ENCODE measurements around the gene P4HB. TPM values are rescaled to one million over a fixed set of nuclear protein-coding genes. Genes with fewer than 3 reads are reported as not detected.

Gene P4HB
- total RNA-seq, 1 experiment from 2014 or later = 759 TPM

- TF ChIP-seq CTCF (IDR thresholded peaks at IDR 0.05) (no peak), SIN3A (IDR thresholded peaks at IDR 0.05; ENCODE audit: borderline replicate concordance, insufficient read depth, low read depth, low read length) (no peak), REST (IDR thresholded peaks at IDR 0.05; ENCODE audit: insufficient read depth in 1 of 2, low read depth in 2 of 2, low read length in 1 of 2) (no peak), POLR2AphosphoS5 (IDR thresholded peaks at IDR 0.05; ENCODE audit: low read depth, low read length) (no peak), TCF7L2 (IDR thresholded peaks at IDR 0.05; ENCODE audit: low read depth, low read length) (no peak)
- peaks cover 5% of the 10 kb centered on the region for H3K36me3 ChIP-seq (ENCODE audit: control insufficient read depth, insufficient read depth, low read length)
- H3K9me3 ChIP-seq (ENCODE audit: control insufficient read depth, insufficient read depth, low read depth, low read length) = no peaks in the 10 kb centered on the region
- ChIA-PET POLR2A (interaction anchor here (0.6 kb wide), 1 partner anchor 257 kb away, joined by 10 read pairs; no protein-coding TSS in a partner anchor), CTCF (no interaction called here)
- H3K27me3 ChIP-seq (ENCODE audit: control insufficient read depth, insufficient read depth, low read length) = no peaks in the 10 kb centered on the region
- no peaks in the 10 kb centered on the region for H3K4me1 ChIP-seq (ENCODE audit: control insufficient read depth, insufficient read depth, low read length)
- no peak for ATAC-seq
- DNase-seq (ENCODE audit: low read depth, low spot score) = no peak
- in situ Hi-C loops (cut with HindIII; ENCODE audit: low pct_unique_long_range_greater_than_20kb, low sequenced_read_pairs) = no loop called here
- no peak overlapping the region for H3K27ac ChIP-seq (ENCODE audit: low read length)
- no peak overlapping the region for H3K4me3 ChIP-seq (ENCODE audit: low read depth in 2 of 2, low read length in 2 of 2)
- BruUV-seq (replicated peaks) = no TSS peak
- intact Hi-C loops (cut with micrococcal nuclease; ENCODE audit: unreplicated experiment) = no loop called here
These were observed 14.2 kb downstream of the P4HB start for GRCh38 chr17:81845881-81846742.

- ChIA-PET CTCF (no interaction called here), POLR2A (no interaction called here)
- no peaks in the 10 kb centered on the region for H3K9me3 ChIP-seq (ENCODE audit: control insufficient read depth, insufficient read depth, low read depth, low read length)
- no peaks in the 10 kb centered on the region for H3K4me1 ChIP-seq (ENCODE audit: control insufficient read depth, insufficient read depth, low read length)
- no peak for ATAC-seq
- H3K4me3 ChIP-seq (ENCODE audit: low read depth in 2 of 2, low read length in 2 of 2) = no peak overlapping the region
- BruUV-seq (replicated peaks) = no TSS peak
- intact Hi-C loops (cut with micrococcal nuclease; ENCODE audit: unreplicated experiment) = no loop called here
- peaks cover 5% of the 10 kb centered on the region for H3K36me3 ChIP-seq (ENCODE audit: control insufficient read depth, insufficient read depth, low read length)
- in situ Hi-C loops (cut with HindIII; ENCODE audit: low pct_unique_long_range_greater_than_20kb, low sequenced_read_pairs) = no loop called here
- TF ChIP-seq POLR2AphosphoS5 (IDR thresholded peaks at IDR 0.05; ENCODE audit: low read depth, low read length) (no peak), SIN3A (IDR thresholded peaks at IDR 0.05; ENCODE audit: borderline replicate concordance, insufficient read depth, low read depth, low read length) (no peak), REST (IDR thresholded peaks at IDR 0.05; ENCODE audit: insufficient read depth in 1 of 2, low read depth in 2 of 2, low read length in 1 of 2) (no peak), CTCF (IDR thresholded peaks at IDR 0.05) (no peak), TCF7L2 (IDR thresholded peaks at IDR 0.05; ENCODE audit: low read depth, low read length) (no peak)
- no peak overlapping the region for H3K27ac ChIP-seq (ENCODE audit: low read length)
- DNase-seq (ENCODE audit: low read depth, low spot score) = no peak
- H3K27me3 ChIP-seq (ENCODE audit: control insufficient read depth, insufficient read depth, low read length) = no peaks in the 10 kb centered on the region
These were observed 15.0 kb downstream of the P4HB start for GRCh38 chr17:81845361-81845760.
